MCF 10A (cell line): ENCODE data around the gene BCAS1. TPM values are rescaled to one million over a fixed set of nuclear protein-coding genes. Genes with fewer than 3 reads are reported as not detected.
A peak's percentile ranks its signal among the peaks of the same experiment; 100 is the strongest.

Experiments
- BruUV-seq: library from RNA; stranded (reverse); fragments of 400-500 nt; replicated peaks from 2 replicates; lab custom pipeline; 2021; lab: Mats Ljungman, UMichigan
- CTCF ChIA-PET: fragments of 300-600 bp; sonication (Branson Sonifier 250); formaldehyde crosslinking; extraction: SDS; loops from one replicate; lab custom pipeline; 2021; ENCODE audit warnings: antibody characterized with exemption, inconsistent platforms; lab: Yijun Ruan, JAX
- POLR2A ChIA-PET: fragments of 300-600, 350-650 bp; sonication (Branson Sonifier 250); formaldehyde crosslinking; extraction: SDS; loops from one replicate; lab custom pipeline; 2020; ENCODE audit warnings: antibody characterized with exemption, inconsistent platforms; lab: Yijun Ruan, JAX
- DNase-seq: peaks from one replicate; pipeline ENCODE4 v3.0.0-alpha.2; 2018; ENCODE audit not compliant: unreplicated experiment
- H3K27ac Mint-ChIP-seq: one replicate; pipeline ENCODE4 v1.8.0; 2022; ENCODE audit warnings: mild to moderate bottlenecking, low read depth, mixed read lengths; ENCODE audit not compliant: unreplicated experiment
- H3K27me3 Mint-ChIP-seq: one replicate; pipeline ENCODE4 v1.8.0; 2022; ENCODE audit warnings: mixed read lengths; ENCODE audit not compliant: insufficient read depth, unreplicated experiment
- H3K36me3 Mint-ChIP-seq: one replicate; pipeline ENCODE4 v1.8.0; 2022; ENCODE audit warnings: mild to moderate bottlenecking, moderate library complexity, mixed read lengths; ENCODE audit not compliant: insufficient read depth, unreplicated experiment
- H3K4me1 Mint-ChIP-seq: one replicate; pipeline ENCODE4 v1.8.0; 2022; ENCODE audit warnings: mixed read lengths; ENCODE audit not compliant: insufficient read depth, unreplicated experiment
- H3K4me3 Mint-ChIP-seq: one replicate; pipeline ENCODE4 v1.8.0; 2022; ENCODE audit warnings: mild to moderate bottlenecking, moderate library complexity, mixed read lengths; ENCODE audit not compliant: unreplicated experiment
- H3K9me3 Mint-ChIP-seq: one replicate; pipeline ENCODE4 v1.8.0; 2022; ENCODE audit warnings: mixed read lengths; ENCODE audit not compliant: unreplicated experiment
- CTCF ChIP-seq: fragments of 200-600 bp; IDR thresholded peaks from one replicate; pipeline ENCODE4 v1.8.0; 2022; ENCODE audit warnings: antibody characterized with exemption, mild to moderate bottlenecking; ENCODE audit not compliant: unreplicated experiment
- intact Hi-C: fragments of 100-400 bp; cut with micrococcal nuclease; formaldehyde crosslinking; loops from 2 replicates; pipeline ENCODE4 v1.14.1; 2022
- total RNA-seq: library from RNA; stranded (reverse); gene quantifications from 2 replicates; pipeline ENCODE4 v1.2.3, GENCODE V29; 2022

BCAS1 gene
- total RNA-seq, 1 experiment from 2014 or later, result not detected

DNA sequence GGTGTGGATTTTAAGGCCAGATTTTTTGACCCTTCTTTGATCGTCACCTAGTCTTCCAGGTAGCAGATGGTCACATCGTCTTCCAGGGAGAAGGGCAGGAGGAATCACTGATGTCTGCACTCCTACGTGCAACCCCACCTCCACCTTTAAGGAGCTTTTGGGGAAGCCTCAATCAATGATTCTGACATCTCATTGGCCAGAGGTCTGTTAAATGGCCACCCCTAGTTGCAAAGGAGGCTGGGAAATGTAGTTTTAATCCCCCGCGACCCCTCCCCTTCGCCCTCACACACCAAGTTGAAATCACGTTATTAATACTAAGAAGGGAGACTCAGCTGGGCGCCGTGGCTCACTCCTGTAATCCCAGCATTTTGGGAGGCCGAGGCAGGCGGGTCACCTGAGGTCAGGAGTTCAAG lies 151.4 kb downstream of the BCAS1 start:
- CTCF ChIA-PET, result interaction anchor here (0.5 to 7.6 kb wide), 14 partner anchors 11 to 842 kb away, joined by 3 to 163 read pairs (median 4); no protein-coding TSS in a partner anchor
- no peak overlapping the region for H3K27ac Mint-ChIP-seq
- no peaks in the 10 kb centered on the region for H3K36me3 Mint-ChIP-seq
- POLR2A ChIA-PET, result interaction anchor here (0.6 to 5.4 kb wide), 5 partner anchors 90 to 341 kb away, joined by 3 to 104 read pairs (median 4); partner anchors contain the start of gene ZNF217
- no TSS peak for BruUV-seq
- no peak for DNase-seq
- peaks cover 28% of the 10 kb centered on the region for H3K4me1 Mint-ChIP-seq
- TF ChIP-seq CTCF, result no peak
- intact Hi-C loops, result loop anchor here (5.0 kb wide), 1 partner anchor 147 kb away; no protein-coding TSS in a partner anchor
- no peaks in the 10 kb centered on the region for H3K27me3 Mint-ChIP-seq
- H3K9me3 Mint-ChIP-seq, result no peaks in the 10 kb centered on the region
- H3K4me3 Mint-ChIP-seq, result no peak overlapping the region

- no peaks in the 10 kb centered on the region for H3K9me3 Mint-ChIP-seq
- CTCF ChIA-PET, result interaction anchor here (0.6 to 7.6 kb wide), 21 partner anchors 11 to 380 kb away, joined by 3 to 163 read pairs (median 5); no protein-coding TSS in a partner anchor
- no peak for TF ChIP-seq CTCF
- H3K4me1 Mint-ChIP-seq, result peaks cover 37% of the 10 kb centered on the region
- H3K27me3 Mint-ChIP-seq, result no peaks in the 10 kb centered on the region
- POLR2A ChIA-PET, result interaction anchor here (0.9 to 5.4 kb wide), 12 partner anchors 8 to 338 kb away, joined by 3 to 104 read pairs (median 23); partner anchors contain the start of gene ZNF217
- no peak overlapping the region for H3K4me3 Mint-ChIP-seq
- DNase-seq, result no peak
- intact Hi-C loops, result loop anchor here (5.0 kb wide), 1 partner anchor 146 kb away; no protein-coding TSS in a partner anchor
- no TSS peak for BruUV-seq
- no peaks in the 10 kb centered on the region for H3K36me3 Mint-ChIP-seq
- H3K27ac Mint-ChIP-seq, result peak overlapping the region; percentile 74
These were observed 152.4 kb downstream of the BCAS1 start for GRCh38 chr20:53918020-53918311.

- Mint-ChIP-seq H3K4me3 (no peak overlapping the region), H3K4me1 (peaks cover 37% of the 10 kb centered on the region), H3K36me3 (no peaks in the 10 kb centered on the region), H3K9me3 (no peaks in the 10 kb centered on the region), H3K27ac (peak overlapping the region; percentile 74), H3K27me3 (no peaks in the 10 kb centered on the region)
- no TSS peak for BruUV-seq
- no peak for TF ChIP-seq CTCF
- no peak for DNase-seq
- ChIA-PET CTCF (interaction anchor here (0.6 to 7.6 kb wide), 39 partner anchors 8 to 380 kb away, joined by 3 to 163 read pairs (median 5); no protein-coding TSS in a partner anchor), POLR2A (interaction anchor here (0.7 to 5.4 kb wide), 24 partner anchors 8 to 337 kb away, joined by 3 to 104 read pairs (median 6); partner anchors contain the start of gene ZNF217)
- intact Hi-C loops, result loop anchor here (5.0 kb wide), 1 partner anchor 145 kb away; no protein-coding TSS in a partner anchor
These were observed 153.0 kb downstream of the BCAS1 start for GRCh38 chr20:53917145-53918019.

DNA sequence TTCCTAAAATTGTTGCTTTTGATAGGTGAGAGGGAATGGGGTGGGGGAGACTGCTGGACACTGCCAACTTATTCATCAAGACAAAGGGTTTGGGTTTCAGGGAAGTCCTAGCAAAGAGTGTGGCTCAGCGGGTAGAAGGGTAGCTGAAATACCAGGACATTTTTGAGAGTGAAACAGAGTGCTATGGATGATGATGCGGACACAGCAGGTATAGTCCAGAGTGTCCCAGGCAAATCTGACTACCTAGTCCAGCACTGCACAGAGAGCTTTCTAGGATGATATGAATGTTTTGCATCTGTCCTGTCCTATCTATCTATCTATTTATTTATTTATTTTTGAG lies 154.3 kb downstream of the BCAS1 start:
- Mint-ChIP-seq H3K27ac (peak overlapping the region; percentile 89), H3K9me3 (no peaks in the 10 kb centered on the region), H3K27me3 (no peaks in the 10 kb centered on the region), H3K4me3 (peak overlapping the region; percentile 76), H3K4me1 (peaks cover 37% of the 10 kb centered on the region), H3K36me3 (no peaks in the 10 kb centered on the region)
- TF ChIP-seq CTCF, result no peak
- DNase-seq, result no peak
- ChIA-PET CTCF (interaction anchor here (0.5 to 7.6 kb wide), 81 partner anchors 9 to 1603 kb away, joined by 3 to 163 read pairs (median 4); no protein-coding TSS in a partner anchor), POLR2A (interaction anchor here (0.6 to 5.4 kb wide), 36 partner anchors 9 to 1069 kb away, joined by 3 to 104 read pairs (median 4); partner anchors contain the start of gene ZNF217)
- intact Hi-C loops, result loop anchor here (5.0 kb wide), 1 partner anchor 144 kb away; no protein-coding TSS in a partner anchor
- BruUV-seq, result no TSS peak
